ENCODE results near the gene MACROD2.

MACROD2 gene

GRCh38 chr20:15256676-15257568 is 1261.6 kb downstream of the MACROD2 start:
- no peak for DNase-seq

GRCh38 chr20:15257569-15257870 is 1262.2 kb downstream of the MACROD2 start:
- DNase-seq: no peak

- DNase-seq: no peak
Observed at GRCh38 chr20:15265581-15266309, 1270.4 kb downstream of the MACROD2 start.

DNA sequence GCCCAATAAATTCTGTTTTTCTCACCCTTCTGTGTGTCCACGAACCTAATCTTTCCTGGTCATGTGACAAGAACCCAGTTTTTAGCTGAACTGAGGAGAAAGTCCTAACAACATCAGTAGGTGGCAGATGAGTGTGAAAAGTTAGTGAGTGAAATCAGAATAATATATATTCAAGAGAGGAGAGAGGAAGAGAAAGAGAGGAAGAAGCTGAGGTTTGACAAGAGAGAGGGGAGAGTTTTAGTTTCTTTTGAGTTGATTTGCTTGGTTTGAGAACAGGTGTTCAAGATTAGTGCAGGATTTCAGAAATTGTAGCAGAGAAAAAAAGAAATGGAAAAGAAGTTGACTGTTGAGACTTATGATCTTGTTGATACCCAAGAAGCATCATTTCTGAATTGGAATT is 1272.6 kb downstream of the MACROD2 start:
- no peak for DNase-seq

DNA sequence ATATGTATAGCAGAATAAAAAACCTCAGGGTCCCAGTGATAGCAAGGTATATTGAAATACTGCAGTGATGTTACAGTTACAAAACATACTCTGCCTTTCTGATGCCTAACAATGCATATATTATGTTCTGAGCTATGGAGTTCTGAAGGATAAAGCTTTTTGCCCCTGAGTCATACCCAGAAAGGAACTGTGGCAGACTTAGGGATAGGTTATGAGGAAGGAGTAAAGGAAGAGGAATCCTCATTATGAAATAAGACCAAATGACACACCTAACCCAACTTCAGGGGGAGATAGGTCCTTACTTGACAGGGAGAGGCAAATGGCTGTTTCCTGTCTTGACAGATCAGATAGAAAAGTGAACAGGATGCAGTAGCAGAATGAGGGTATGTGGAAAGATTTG is 1282.7 kb downstream of the MACROD2 start:
- no peak for DNase-seq

DNA sequence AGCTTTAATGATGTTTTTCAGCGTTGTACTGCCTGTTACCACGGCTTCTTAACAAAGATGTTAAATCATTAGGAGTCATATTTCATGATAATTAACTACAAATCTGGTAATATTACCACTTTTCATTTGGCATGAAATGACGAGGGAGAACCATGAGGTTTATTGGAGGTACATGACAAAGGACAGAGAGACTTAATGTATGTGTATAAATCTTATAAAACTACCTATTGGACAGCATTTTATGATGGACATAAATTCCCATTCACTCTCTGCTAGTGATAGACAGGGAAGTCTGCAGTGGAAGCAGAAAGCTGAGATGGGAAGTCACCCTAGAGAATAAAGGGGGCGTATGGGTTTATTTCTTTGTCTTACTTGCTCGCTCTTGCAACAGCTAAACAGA is 1292.0 kb downstream of the MACROD2 start:
- peak in 1 of 3 experiments; percentile 44 for DNase-seq

- peak in 1 of 3 experiments; percentile 20 for DNase-seq
Observed at GRCh38 chr20:15288106-15288505, 1292.8 kb downstream of the MACROD2 start.

- DNase-seq: peak in 1 of 3 experiments; percentile 49
Observed at GRCh38 chr20:15289337-15289736, 1294.0 kb downstream of the MACROD2 start.

DNA sequence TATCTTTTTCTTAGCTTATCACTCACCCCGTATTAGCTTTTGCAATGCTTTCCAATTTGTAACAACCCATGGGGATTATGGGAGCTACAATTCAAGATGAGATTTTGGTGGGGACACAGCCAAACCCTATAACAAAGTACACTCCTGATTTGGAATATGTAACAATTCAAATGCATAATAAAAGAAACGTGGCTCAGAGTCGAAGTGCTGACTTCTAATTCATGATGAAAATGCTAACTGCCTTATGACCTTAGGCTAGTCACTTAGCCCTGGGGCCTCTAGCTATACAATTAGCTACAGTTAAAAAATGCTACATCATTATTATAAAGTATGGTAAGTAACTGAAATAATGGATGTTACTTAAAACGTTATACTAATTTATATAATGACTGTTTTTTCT is 1297.1 kb downstream of the MACROD2 start:
- no peak for DNase-seq

- no peak for DNase-seq
Observed at GRCh38 chr20:15296422-15296821, 1301.1 kb downstream of the MACROD2 start.

DNA sequence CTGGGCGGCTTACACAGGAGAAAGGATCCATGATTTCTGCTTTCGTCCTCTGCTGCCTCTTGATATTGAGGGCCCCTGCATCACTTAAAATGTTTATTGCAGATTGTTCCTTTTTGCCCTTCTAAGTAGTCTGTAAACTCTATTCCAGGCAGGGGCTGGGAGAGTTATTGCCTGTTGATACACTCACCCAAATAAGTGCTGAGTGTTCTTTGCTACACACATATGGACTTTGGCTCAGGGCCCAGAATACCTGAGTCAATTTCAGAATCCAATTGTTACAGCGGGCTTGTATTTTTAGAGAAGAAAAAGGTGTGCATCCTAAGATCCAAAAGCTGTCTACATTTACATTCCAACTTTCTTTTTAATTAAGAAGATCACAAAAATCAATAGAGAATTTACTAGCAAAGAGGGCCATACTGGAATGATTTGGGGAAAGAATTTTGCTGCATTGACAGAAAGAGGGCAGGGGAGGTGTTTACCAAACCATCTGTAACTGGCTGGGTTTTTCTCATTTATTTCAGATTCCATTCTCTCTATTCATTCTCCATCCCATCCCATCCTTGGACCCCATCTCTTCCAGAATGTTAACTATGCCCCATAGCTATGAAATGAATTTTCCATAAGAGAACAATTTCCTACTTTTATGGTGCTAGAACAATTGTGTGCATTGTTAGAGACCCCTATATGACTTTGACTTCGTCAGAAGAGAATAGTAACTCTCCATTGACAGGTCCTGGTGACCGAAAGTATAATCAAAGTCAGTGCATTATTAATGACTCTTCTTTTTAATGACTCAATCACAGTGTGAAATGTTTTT is 1302.0 kb downstream of the MACROD2 start:
- peak; percentile 60 to 86 (median 64) for DNase-seq

GRCh38 chr20:15302075-15302474 is 1306.8 kb downstream of the MACROD2 start:
- no peak for DNase-seq

GRCh38 chr20:15310361-15310760 is 1315.0 kb downstream of the MACROD2 start:
- no peak for DNase-seq

DNA sequence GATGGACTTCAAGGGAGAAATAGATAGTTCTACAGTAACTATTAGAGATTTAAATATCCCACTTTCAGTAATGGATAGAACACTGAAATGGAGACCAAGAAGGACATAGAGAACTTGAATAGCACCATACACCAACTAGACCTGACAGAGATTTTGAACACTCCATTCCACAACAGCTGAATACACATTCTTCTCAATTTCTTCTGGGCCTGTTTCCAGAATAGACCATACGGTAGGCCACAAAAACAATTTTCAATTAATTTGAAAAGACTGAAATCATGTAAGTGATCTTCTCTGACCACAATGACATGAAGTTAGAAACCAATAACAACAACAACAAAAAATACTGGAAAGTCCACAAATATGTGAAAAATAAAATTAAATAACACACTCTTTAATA is 1321.2 kb downstream of the MACROD2 start:
- DNase-seq: no peak

DNA sequence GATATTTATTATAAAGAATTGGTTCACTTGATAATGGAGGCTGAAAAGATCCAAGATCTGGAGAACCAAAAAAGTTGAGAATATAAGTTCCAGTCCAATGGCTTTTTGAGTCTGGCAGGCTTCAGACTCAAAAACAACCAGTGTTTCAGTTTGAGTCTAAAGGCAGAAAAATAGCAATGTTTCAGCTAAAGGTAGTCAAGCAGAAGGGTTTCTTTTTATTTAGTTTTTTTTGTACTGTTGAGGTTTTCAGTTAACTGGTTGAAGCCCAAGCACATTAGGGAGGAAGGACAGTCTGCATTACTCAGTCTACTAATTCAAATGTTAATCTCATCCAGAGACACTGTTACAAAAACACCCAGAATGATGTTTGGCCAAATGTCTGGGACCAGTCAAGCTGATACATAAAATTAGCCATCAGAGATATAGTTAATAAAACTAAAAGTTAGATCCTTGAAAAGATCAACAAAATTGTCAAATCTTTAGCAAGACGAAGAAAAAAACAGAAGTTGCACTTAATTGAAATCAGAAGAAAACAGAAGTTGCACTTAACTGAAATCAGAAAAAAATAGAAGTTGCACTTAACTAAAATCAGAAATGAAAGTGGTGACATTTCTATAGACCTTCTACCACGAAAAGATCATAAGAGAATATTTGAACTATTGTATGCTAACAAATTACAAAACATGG is 1322.4 kb downstream of the MACROD2 start:
- DNase-seq: no peak

GRCh38 chr20:15318682-15319081 is 1323.4 kb downstream of the MACROD2 start:
- DNase-seq: no peak

DNA sequence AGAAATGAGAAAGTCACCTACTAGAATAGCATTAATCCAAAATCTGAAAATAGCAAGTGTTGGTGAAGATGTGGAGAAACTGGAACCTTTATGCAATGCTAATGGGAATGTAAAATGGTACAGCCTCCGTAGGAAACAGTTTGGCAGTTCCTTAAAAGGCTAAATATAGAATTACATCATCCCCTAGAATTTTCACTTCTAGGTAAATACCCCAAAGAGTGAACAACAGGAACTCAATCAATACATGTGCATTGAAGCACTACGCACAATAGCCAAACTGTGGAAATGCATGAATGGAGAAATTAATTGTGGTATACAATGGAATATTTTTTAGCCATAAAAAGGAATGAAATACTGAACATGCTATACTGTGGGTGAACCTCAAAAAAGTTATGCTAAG is 1324.1 kb downstream of the MACROD2 start:
- no peak for DNase-seq

- no peak for DNase-seq
Observed at GRCh38 chr20:15320941-15321340, 1325.6 kb downstream of the MACROD2 start.

DNA sequence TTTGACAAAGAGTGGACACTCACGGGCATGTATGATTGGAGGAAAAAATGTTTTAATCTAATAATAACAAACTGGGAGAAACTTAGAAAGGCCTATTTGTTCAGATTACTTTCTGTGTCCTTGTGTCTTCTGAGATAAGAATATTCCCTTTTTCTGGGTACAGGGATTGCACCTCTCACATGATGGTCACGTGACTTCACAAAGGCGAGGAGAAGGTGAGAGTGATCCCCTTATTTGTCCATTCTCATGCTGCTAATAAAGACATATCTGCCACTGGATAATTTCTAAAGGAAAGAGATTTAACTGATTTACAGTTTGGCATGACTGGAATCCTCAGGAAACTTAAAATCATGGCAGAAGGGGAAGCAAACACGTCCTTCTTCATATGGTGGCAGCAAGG is 1331.8 kb downstream of the MACROD2 start:
- DNase-seq: no peak

GRCh38 chr20:15328084-15328483 is 1332.8 kb downstream of the MACROD2 start:
- no peak for DNase-seq

DNA sequence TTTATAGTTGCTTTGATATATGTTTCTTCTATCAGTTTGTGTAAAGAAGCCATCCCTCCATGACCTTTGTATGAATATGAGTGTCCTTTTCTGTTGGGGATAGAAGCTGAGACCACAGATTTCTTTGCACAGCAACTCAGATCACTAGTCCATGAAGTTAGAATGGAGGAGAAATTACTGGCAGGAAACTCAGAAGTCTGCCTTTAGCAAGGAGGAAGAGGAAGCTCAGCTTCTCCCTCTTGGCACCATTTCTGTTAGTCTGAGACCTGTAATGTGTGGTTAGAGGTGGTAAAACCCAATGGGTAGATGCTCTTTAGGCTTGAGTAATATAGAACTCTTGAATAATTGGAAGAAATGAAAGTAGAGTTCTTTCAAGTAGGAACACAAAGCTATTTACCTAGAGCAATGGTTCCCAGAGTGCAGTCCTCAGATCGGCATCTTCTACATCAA is 1337.4 kb downstream of the MACROD2 start:
- no peak for DNase-seq

DNA sequence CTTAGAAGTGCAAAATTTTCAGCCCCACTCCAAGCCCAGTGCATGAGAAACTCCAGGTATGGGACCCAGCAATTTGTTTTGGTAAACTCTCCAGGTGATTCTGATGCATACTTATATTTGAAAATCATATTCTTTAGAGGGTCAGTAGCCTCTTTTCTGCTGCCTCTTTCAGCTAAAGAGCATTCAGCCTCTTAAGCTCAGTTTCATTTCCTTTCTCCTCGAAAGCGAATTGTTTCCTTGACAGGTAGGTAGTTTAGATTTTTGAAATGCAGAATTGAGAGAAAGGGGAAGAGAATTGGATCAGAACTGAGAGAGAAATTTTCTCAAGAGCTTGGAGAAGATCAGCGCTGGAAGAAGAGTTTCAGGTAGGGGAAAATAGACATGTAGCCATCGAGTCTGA is 1337.9 kb downstream of the MACROD2 start:
- no peak for DNase-seq

DNA sequence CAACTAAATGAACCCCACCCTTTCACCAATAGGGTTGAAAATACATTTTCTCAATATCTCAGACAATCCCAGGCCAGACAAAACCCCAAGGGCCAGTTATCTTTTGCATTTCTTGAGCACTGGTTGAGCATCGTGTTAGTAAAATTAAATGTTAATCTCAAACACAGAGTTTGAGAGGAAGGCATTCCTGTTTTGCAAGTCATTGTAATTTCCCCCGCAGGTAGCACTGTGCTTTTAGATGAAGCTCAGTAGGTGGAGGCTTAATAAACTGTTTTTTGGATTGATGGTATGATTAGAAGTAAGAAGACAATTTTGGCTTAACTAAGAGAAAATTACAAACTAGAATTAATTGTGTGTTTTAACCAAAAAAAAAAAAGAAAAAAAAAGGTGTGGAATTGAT is 1340.7 kb downstream of the MACROD2 start:
- no peak for DNase-seq
